ENCODE results near the gene SORT1. TPM values are rescaled to one million over a fixed set of nuclear protein-coding genes. Genes with fewer than 3 reads are reported as not detected.
A peak's percentile ranks its signal among the peaks of the same experiment; 100 is the strongest.
"Not testable (repeated sequence)": the region's sequence is repeated elsewhere in the genome, so short reads cannot be mapped to it uniquely, and the experiment has no call there.

The SORT1 gene
- polyA plus RNA-seq, 10 donors = 21.9 to 45.5 (median 25.6) TPM

- peak; percentile 51 to 91 (median 75) for DNase-seq
Measured at GRCh38 chr1:109299558-109300343, 98.0 kb downstream of the SORT1 start.

- DNase-seq = peak in 2 of 3 donors; percentile 83 to 84
Measured at GRCh38 chr1:109298666-109299557, 98.8 kb downstream of the SORT1 start.

GRCh38 chr1:109296782-109297181, 100.9 kb downstream of the SORT1 start:
- no peak for DNase-seq

GRCh38 chr1:109295712-109296415, 101.9 kb downstream of the SORT1 start:
- no peak for DNase-seq

- DNase-seq = no peak
Measured at GRCh38 chr1:109294481-109294880, 103.2 kb downstream of the SORT1 start.

GRCh38 chr1:109293026-109293425, 104.7 kb downstream of the SORT1 start:
- DNase-seq = no peak

- no peak for DNase-seq
Measured at GRCh38 chr1:109292364-109292763, 105.4 kb downstream of the SORT1 start.

- DNase-seq = no peak
Measured at GRCh38 chr1:109290998-109291397, 106.7 kb downstream of the SORT1 start.

GRCh38 chr1:109290137-109290536, 107.6 kb downstream of the SORT1 start:
- no peak for DNase-seq

- not testable (repeated sequence) for DNase-seq
Measured at GRCh38 chr1:109286762-109287161, 111.0 kb downstream of the SORT1 start.

GRCh38 chr1:109283748-109284600, 113.7 kb downstream of the SORT1 start:
- no peak for DNase-seq

GRCh38 chr1:109282952-109283747, 114.6 kb downstream of the SORT1 start, which contains the start of gene PSRC1:
TSS of gene PSRC1 (minus strand) at chr1:109283145.
- DNase-seq = peak; percentile 96 to 98 (median 96)

GRCh38 chr1:109282497-109282951, 115.2 kb downstream of the SORT1 start:
- no peak for DNase-seq

GRCh38 chr1:109281680-109282496, 115.8 kb downstream of the SORT1 start:
- no peak for DNase-seq

- no peak for DNase-seq
Measured at GRCh38 chr1:109280862-109281261, 116.9 kb downstream of the SORT1 start.

GRCh38 chr1:109279615-109280278, 118.0 kb downstream of the SORT1 start:
- no peak for DNase-seq

- DNase-seq = peak in 2 of 3 donors; percentile 65 to 78
Measured at GRCh38 chr1:109277434-109278204, 120.1 kb downstream of the SORT1 start.

Data from muscle of back (tissue), 11 donors.